HepG2 (cell line): ENCODE measurements around the gene DENND1C. TPM values are rescaled to one million over a fixed set of nuclear protein-coding genes. Genes with fewer than 3 reads are reported as not detected.
A peak's percentile ranks its signal among the peaks of the same experiment; 100 is the strongest.

Experiments
- ATF5 ChIP-seq: sonication (generic); formaldehyde crosslinking; IDR thresholded peaks from 2 replicates; pipeline ENCODE4 v1.4.0; 2020; ENCODE audit warnings: mild to moderate bottlenecking, low read depth, missing genetic modification reagents
- GMEB1 ChIP-seq: sonication (generic); formaldehyde crosslinking; IDR thresholded peaks from 2 replicates; pipeline ENCODE4 v1.5.1; 2020; ENCODE audit warnings: missing genetic modification reagents, mild to moderate bottlenecking, borderline replicate concordance
- HIC2 ChIP-seq: sonication (generic); formaldehyde crosslinking; IDR thresholded peaks from 2 replicates; pipeline ENCODE4 v1.9.0; 2022; ENCODE audit warnings: low read depth, missing genetic modification reagents
- HNRNPL ChIP-seq: fragments of 200-400 bp; formaldehyde crosslinking; IDR thresholded peaks from 2 replicates; pipeline ENCODE4 v1.6.1; 2017; ENCODE audit warnings: mild to moderate bottlenecking, low read depth, low read length
- HNRNPUL1 ChIP-seq: fragments of 200-400 bp; formaldehyde crosslinking; IDR thresholded peaks from 2 replicates; pipeline ENCODE4 v1.6.1; 2017; ENCODE audit warnings: low read depth, mild to moderate bottlenecking, low read length, moderate library complexity
- MEIS1 ChIP-seq: sonication (generic); formaldehyde crosslinking; IDR thresholded peaks from 2 replicates; pipeline ENCODE4 v1.9.0; 2021; ENCODE audit warnings: mild to moderate bottlenecking, missing genetic modification reagents, moderate library complexity, borderline replicate concordance
- MIXL1 ChIP-seq: IDR thresholded peaks from 2 replicates; pipeline ENCODE4 v1.6.1; 2016
- MYPOP ChIP-seq: sonication (generic); formaldehyde crosslinking; IDR thresholded peaks from 2 replicates; pipeline ENCODE4 v1.8.1; 2023; ENCODE audit warnings: mild to moderate bottlenecking, moderate library complexity, missing genetic modification reagents
- NAIF1 ChIP-seq: sonication (generic); formaldehyde crosslinking; IDR thresholded peaks from 2 replicates; pipeline ENCODE4 v1.5.0; 2020; ENCODE audit warnings: mild to moderate bottlenecking, missing genetic modification reagents, borderline replicate concordance
- SMAD3 ChIP-seq: sonication (generic); formaldehyde crosslinking; IDR thresholded peaks from 2 replicates; pipeline ENCODE4 v1.4.0; 2020; ENCODE audit warnings: missing genetic modification reagents
- TBX3 ChIP-seq: fragments of 450-650 bp; IDR thresholded peaks from 2 replicates; pipeline ENCODE4 v1.6.1; 2017; ENCODE audit warnings: antibody characterized with exemption, mild to moderate bottlenecking, inconsistent platforms, borderline replicate concordance
- THAP11 ChIP-seq: IDR thresholded peaks from 2 replicates; pipeline ENCODE4 v1.6.1; 2016; ENCODE audit warnings: missing biosample characterization, missing genetic modification reagents
- ZFY ChIP-seq: sonication (generic); formaldehyde crosslinking; IDR thresholded peaks from 2 replicates; pipeline ENCODE4 v1.4.0; 2020; ENCODE audit warnings: missing genetic modification reagents
- ZNF280D ChIP-seq: sonication (generic); formaldehyde crosslinking; IDR thresholded peaks from 2 replicates; pipeline ENCODE4 v1.5.1; 2020; ENCODE audit warnings: mild to moderate bottlenecking, missing genetic modification reagents
- ZNF331 ChIP-seq: sonication (generic); formaldehyde crosslinking; IDR thresholded peaks from 2 replicates; pipeline ENCODE4 v1.4.0; 2020; ENCODE audit warnings: missing genetic modification reagents
- ZNF678 ChIP-seq: sonication (generic); formaldehyde crosslinking; IDR thresholded peaks from 2 replicates; pipeline ENCODE4 v1.4.0; 2020; ENCODE audit warnings: mild to moderate bottlenecking, missing genetic modification reagents
- ZNF7 ChIP-seq: IDR thresholded peaks from 2 replicates; pipeline ENCODE4 v1.6.1; 2016; ENCODE audit warnings: missing biosample characterization, missing genetic modification reagents
- ZNF800 ChIP-seq: sonication (generic); formaldehyde crosslinking; IDR thresholded peaks from 2 replicates; pipeline ENCODE4 v1.4.0; 2020; ENCODE audit warnings: missing genetic modification reagents
- polyA plus RNA-seq, 8 experiments: library from polyadenylated mRNA; depleted of rRNA in 3 of 8; stranded (reverse) in 7 of 8; unstranded in 1 of 8; fragments of >200 nt; fragmentation: Illumina TruSeq in 4 of 8; extraction: Trizol in 4 of 8; gene quantifications; 2 replicates each; pipeline versions ENCODE4 v1.2.1 to v1.2.3, GENCODE V29; 2011 to 2016; ENCODE audit warnings: low read depth in 4 of 8, missing spikeins in 1 of 8, mixed read lengths in 1 of 8; ENCODE audit not compliant: insufficient read depth in 1 of 8
- total RNA-seq, 5 experiments: library from RNA; depleted of rRNA; stranded (reverse); fragments of >200 nt; fragmentation: Illumina TruSeq; extraction: Trizol; gene quantifications; 2 replicates each; pipeline ENCODE4 v1.2.3, GENCODE V29; 2016; ENCODE audit warnings: low read depth in 1 of 5

Gene DENND1C
- total and polyA plus RNA-seq, 2 of the 13 experiments (the other 11 are each of a cell fraction or from before 2014, with no cell fraction given), result 0.04 to 0.73 TPM

GRCh38 chr19:6424939-6425731 lies 56.5 kb downstream of the DENND1C start (continued):
- TF ChIP-seq ZNF800 (CRISPR knock-in tag), result 0 out of 2 replicates have a peak, but pooled peaks have one; percentile 31
- TF ChIP-seq HNRNPL, result peak; percentile 42; the same call in 1 of the 2 replicates
- TF ChIP-seq NAIF1 (CRISPR knock-in tag), result no peak
- peak; percentile 95 for TF ChIP-seq MIXL1 (CRISPR knock-in tag)
- TF ChIP-seq ZFY, result peak; percentile 73
- TF ChIP-seq HIC2 (CRISPR knock-in tag), result no peak
- TF ChIP-seq ATF5 (CRISPR knock-in tag), result no peak
- no peak for TF ChIP-seq ZNF280D (CRISPR knock-in tag)
- TF ChIP-seq MEIS1 (CRISPR knock-in tag), result peak; percentile 34; the same call in 1 of the 2 replicates
- TF ChIP-seq ZNF7 (CRISPR knock-in tag), result no peak
- TF ChIP-seq THAP11, result peak; percentile 85
- no peak for TF ChIP-seq ZNF331
- TF ChIP-seq TBX3, result no peak; the same call in 1 of the 2 replicates
- peak; percentile 48; the same call in 1 of the 2 replicates for TF ChIP-seq GMEB1 (CRISPR knock-in tag)
- TF ChIP-seq SMAD3 (CRISPR knock-in tag), result 0 out of 2 replicates have a peak, but pooled peaks have one; percentile 25
- no peak for TF ChIP-seq HNRNPUL1
- TF ChIP-seq MYPOP, result peak; percentile 66; the same call in 1 of the 2 replicates
- TF ChIP-seq ZNF678 (CRISPR knock-in tag), result 0 out of 2 replicates have a peak, but pooled peaks have one; percentile 31
